B cell (primary cell): ENCODE results near the gene OCSTAMP.

Source experiments
- EZH2 ChIP-seq: IDR thresholded peaks from 2 replicates; pipeline ENCODE4 v1.6.1; 2012; ENCODE audit warnings: borderline replicate concordance, low read depth, mild to moderate bottlenecking, moderate library complexity, low read length; ENCODE audit not compliant: insufficient read depth, poor library complexity, severe bottlenecking
- TF ChIP-seq, protein P1 (sequence below): fragments of 200-600 bp; IDR thresholded peaks from one replicate; pipeline ENCODE4 v1.8.0; 2022; ENCODE audit warnings: antibody characterized with exemption, mild to moderate bottlenecking

- TF ChIP-seq, protein P1, sequence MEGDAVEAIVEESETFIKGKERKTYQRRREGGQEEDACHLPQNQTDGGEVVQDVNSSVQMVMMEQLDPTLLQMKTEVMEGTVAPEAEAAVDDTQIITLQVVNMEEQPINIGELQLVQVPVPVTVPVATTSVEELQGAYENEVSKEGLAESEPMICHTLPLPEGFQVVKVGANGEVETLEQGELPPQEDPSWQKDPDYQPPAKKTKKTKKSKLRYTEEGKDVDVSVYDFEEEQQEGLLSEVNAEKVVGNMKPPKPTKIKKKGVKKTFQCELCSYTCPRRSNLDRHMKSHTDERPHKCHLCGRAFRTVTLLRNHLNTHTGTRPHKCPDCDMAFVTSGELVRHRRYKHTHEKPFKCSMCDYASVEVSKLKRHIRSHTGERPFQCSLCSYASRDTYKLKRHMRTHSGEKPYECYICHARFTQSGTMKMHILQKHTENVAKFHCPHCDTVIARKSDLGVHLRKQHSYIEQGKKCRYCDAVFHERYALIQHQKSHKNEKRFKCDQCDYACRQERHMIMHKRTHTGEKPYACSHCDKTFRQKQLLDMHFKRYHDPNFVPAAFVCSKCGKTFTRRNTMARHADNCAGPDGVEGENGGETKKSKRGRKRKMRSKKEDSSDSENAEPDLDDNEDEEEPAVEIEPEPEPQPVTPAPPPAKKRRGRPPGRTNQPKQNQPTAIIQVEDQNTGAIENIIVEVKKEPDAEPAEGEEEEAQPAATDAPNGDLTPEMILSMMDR = no peak
- no peak for TF ChIP-seq EZH2
Measured at GRCh38 chr20:46549188-46549972, 1.1 kb downstream of the OCSTAMP start.
